CD4-positive, alpha-beta memory T cell (primary cell): ENCODE results near the gene SUSD2. TPM values are rescaled to one million over a fixed set of nuclear protein-coding genes. Genes with fewer than 3 reads are reported as not detected.

ENCODE experiments used
- CTCF ChIA-PET: fragments of 350-600 bp; sonication (Branson Sonifier 250); formaldehyde crosslinking; loops from one replicate; lab custom pipeline; 2021; ENCODE audit warnings: inconsistent platforms; ENCODE audit not compliant: partially characterized antibody; lab: Charles Lee
- POLR2A ChIA-PET: fragments of 350-600 bp; sonication (Branson Sonifier 250); formaldehyde crosslinking; loops from one replicate; lab custom pipeline; 2021; ENCODE audit not compliant: partially characterized antibody; lab: Charles Lee
- DNase-seq, 5 donors: peaks; one replicate each; pipeline versions ENCODE4 v3.0.0 to v3.0.0-alpha.2; 2020 to 2022; ENCODE audit warnings: mixed read lengths in 1 of 5
- H3K27ac ChIP-seq: one replicate; pipeline ENCODE4 v1.7.0; 2013; ENCODE audit warnings: low read depth, low read length
- H3K27me3 ChIP-seq: 2 replicates; pipeline ENCODE4 v1.7.0; 2013; ENCODE audit warnings: mild to moderate bottlenecking, low read length, moderate library complexity; ENCODE audit not compliant: insufficient read depth
- H3K36me3 ChIP-seq: 2 replicates; pipeline ENCODE4 v1.7.0; 2013; ENCODE audit warnings: mild to moderate bottlenecking, low read length, moderate library complexity; ENCODE audit not compliant: insufficient read depth
- H3K4me1 ChIP-seq: 2 replicates; pipeline ENCODE4 v1.7.0; 2013; ENCODE audit warnings: mild to moderate bottlenecking, low read length, moderate library complexity; ENCODE audit not compliant: insufficient read depth
- H3K4me3 ChIP-seq, 2 donors: one replicate each; pipeline ENCODE4 v1.7.0; 2013; ENCODE audit warnings: low read length in 2 of 2, mild to moderate bottlenecking in 1 of 2
- H3K9me3 ChIP-seq, 2 donors: one replicate each; pipeline ENCODE4 v1.7.0; 2013; ENCODE audit warnings: low read length in 2 of 2, control low read depth in 1 of 2; ENCODE audit not compliant: control insufficient read depth in 1 of 2
- H3K27ac Mint-ChIP-seq, 7 donors: one replicate each; pipeline ENCODE4 v1.8.0; 2020 to 2021; ENCODE audit warnings: mixed read lengths in 7 of 7, mild to moderate bottlenecking in 6 of 7, inconsistent platforms in 3 of 7, moderate library complexity in 3 of 7
- H3K27me3 Mint-ChIP-seq, 2 donors: one replicate each; pipeline ENCODE4 v1.8.0; 2020 to 2021; ENCODE audit warnings: mixed read lengths in 2 of 2
- H3K36me3 Mint-ChIP-seq, 2 donors: one replicate each; pipeline ENCODE4 v1.8.0; 2020 to 2021; ENCODE audit warnings: mixed read lengths in 2 of 2, inconsistent platforms in 1 of 2, mild to moderate bottlenecking in 1 of 2
- H3K4me1 Mint-ChIP-seq, 4 donors: one replicate each; pipeline ENCODE4 v1.8.0; 2020 to 2021; ENCODE audit warnings: mixed read lengths in 4 of 4, mild to moderate bottlenecking in 1 of 4
- H3K4me3 Mint-ChIP-seq, 8 donors: one replicate each; pipeline ENCODE4 v1.8.0; 2020 to 2021; ENCODE audit warnings: mixed read lengths in 8 of 8, mild to moderate bottlenecking in 7 of 8, moderate library complexity in 6 of 8, inconsistent platforms in 3 of 8
- H3K9me3 Mint-ChIP-seq, 8 donors: one replicate each; pipeline ENCODE4 v1.8.0; 2020 to 2021; ENCODE audit warnings: mixed read lengths in 8 of 8, mild to moderate bottlenecking in 5 of 8, inconsistent platforms in 3 of 8, moderate library complexity in 1 of 8
- intact Hi-C: fragments of 100-400 bp; cut with micrococcal nuclease; formaldehyde crosslinking; loops from one replicate; pipeline ENCODE4 v1.15.1; 2023
- polyA plus RNA-seq, 2 donors: library from polyadenylated mRNA; unstranded; fragments of 300-500 nt; fragmentation: Illumina TruSeq; gene quantifications; one replicate each; pipeline ENCODE4 v1.2.3, GENCODE V29; 2021
- total RNA-seq, 2 experiments: library from RNA; stranded (reverse); gene quantifications; one replicate each; pipeline ENCODE4 v1.2.3, GENCODE V29; 2021

The SUSD2 gene
- total and polyA plus RNA-seq, 4 experiments from 2014 or later: 0.05 to 0.52 (median 0.44) TPM; not detected in 1

DNA sequence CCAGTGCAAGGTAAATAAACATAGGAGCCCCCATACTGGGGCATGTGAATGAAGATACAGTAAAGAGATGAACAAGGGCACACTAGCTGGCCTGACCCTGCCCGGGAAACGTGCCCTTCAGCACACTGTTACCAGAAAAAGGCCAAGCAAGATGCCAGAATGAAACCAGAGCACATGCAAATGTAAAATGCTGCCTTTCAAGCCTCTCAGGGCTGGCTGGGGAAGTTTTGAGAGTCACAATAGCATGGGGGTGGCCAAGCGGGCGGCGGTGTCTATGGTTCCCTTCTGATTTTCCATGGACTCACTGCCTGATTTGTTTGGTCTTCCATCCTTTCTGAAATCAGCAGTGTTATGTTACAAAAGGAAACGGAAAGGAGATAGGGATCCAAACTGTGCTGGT lies 18.9 kb upstream of the SUSD2 start:
- H3K4me1 Mint-ChIP-seq: peaks cover 11 to 46% (median 31%) of the 10 kb centered on the region in 4 donors
- no peaks in the 10 kb centered on the region for H3K27me3 ChIP-seq
- no peak overlapping the region for H3K4me3 ChIP-seq
- H3K27ac Mint-ChIP-seq: peak overlapping the region in 6 of 7 donors; percentile 46 to 86 (median 72)
- CTCF ChIA-PET: interaction anchor here (1.5 kb wide), 1 partner anchor 29 kb away, joined by 4 read pairs; no protein-coding TSS in a partner anchor
- no peaks in the 10 kb centered on the region for H3K9me3 ChIP-seq
- H3K4me1 ChIP-seq: peaks cover 24% of the 10 kb centered on the region
- DNase-seq: no peak
- POLR2A ChIA-PET: no interaction called here
- intact Hi-C loops: no loop called here
- H3K9me3 Mint-ChIP-seq: peaks cover 0 to 2% (median 0%) of the 10 kb centered on the region in 8 donors
- H3K27me3 Mint-ChIP-seq: no peaks in the 10 kb centered on the region
- H3K36me3 Mint-ChIP-seq: peaks cover 8 to 53% of the 10 kb centered on the region in 2 donors
- no peak overlapping the region for H3K4me3 Mint-ChIP-seq
- no peak overlapping the region for H3K27ac ChIP-seq
- H3K36me3 ChIP-seq: peaks cover 50% of the 10 kb centered on the region

DNA sequence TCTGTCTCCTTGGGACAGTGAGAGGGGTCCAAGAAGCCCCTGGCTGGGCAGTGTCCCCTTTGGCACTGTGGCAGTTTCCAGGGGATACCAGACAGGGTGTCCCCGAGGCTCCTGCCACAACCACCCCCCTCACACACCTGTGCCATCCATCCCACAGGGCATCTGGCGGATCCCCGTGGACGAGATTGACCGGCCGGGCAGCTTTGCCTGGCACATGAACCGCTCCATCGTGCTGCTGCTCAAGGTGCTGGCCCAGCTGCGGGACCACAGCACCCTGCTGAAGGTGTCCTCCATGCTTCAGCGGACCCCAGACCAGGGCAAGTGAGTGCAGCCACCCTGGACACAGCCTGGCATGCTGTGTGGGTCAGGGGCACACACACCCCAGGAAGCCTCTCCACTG lies 17.0 kb upstream of the SUSD2 start:
- no peak overlapping the region for H3K4me3 ChIP-seq
- POLR2A ChIA-PET: interaction anchor here (1.4 to 1.8 kb wide), 2 partner anchors 11 to 20 kb away, joined by 3 to 5 read pairs; no protein-coding TSS in a partner anchor
- no peaks in the 10 kb centered on the region for H3K9me3 ChIP-seq
- Mint-ChIP-seq H3K36me3 (peaks cover 11 to 66% of the 10 kb centered on the region in 2 donors), H3K9me3 (peaks cover 0 to 2% (median 0%) of the 10 kb centered on the region in 8 donors), H3K27ac (peak overlapping the region in 2 of 7 donors; percentile 47 to 58), H3K4me1 (peaks cover 5 to 28% (median 17%) of the 10 kb centered on the region in 4 donors), H3K27me3 (no peaks in the 10 kb centered on the region), H3K4me3 (no peak overlapping the region)
- H3K27ac ChIP-seq: no peak overlapping the region
- H3K4me1 ChIP-seq: peaks cover 6% of the 10 kb centered on the region
- no peak for DNase-seq
- no peaks in the 10 kb centered on the region for H3K27me3 ChIP-seq
- intact Hi-C loops: no loop called here
- CTCF ChIA-PET: interaction anchor here (1.4 to 1.9 kb wide), 2 partner anchors 10 to 270 kb away, joined by 3 to 6 read pairs; partner anchors contain the start of gene MIF
- H3K36me3 ChIP-seq: peaks cover 57% of the 10 kb centered on the region

DNA sequence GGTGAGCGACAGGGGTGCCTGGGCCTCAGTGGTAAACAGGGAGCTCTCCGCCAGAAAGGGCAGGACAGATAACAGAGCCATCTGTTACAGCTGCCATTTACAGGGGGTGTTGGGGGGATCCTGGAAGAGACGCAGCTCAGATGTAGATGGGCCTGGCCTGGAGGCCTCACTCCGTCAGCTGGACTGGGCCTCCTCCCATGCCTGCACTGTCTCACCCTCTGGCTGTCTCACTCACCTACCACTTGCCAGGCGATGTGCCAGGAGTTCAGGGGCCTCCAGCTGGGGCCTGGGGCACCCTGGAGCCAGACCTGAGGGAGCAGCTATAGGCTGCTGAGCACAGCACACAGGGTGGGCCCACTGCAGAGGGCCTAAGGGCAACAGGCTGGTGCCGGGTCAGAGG lies 16.3 kb upstream of the SUSD2 start:
- CTCF ChIA-PET: interaction anchor here (1.4 to 2.2 kb wide), 3 partner anchors 8 to 271 kb away, joined by 3 to 6 read pairs (median 6); partner anchors contain the start of gene MIF
- peaks cover 11 to 67% of the 10 kb centered on the region in 2 donors for H3K36me3 Mint-ChIP-seq
- no peaks in the 10 kb centered on the region for H3K4me1 ChIP-seq

DNA sequence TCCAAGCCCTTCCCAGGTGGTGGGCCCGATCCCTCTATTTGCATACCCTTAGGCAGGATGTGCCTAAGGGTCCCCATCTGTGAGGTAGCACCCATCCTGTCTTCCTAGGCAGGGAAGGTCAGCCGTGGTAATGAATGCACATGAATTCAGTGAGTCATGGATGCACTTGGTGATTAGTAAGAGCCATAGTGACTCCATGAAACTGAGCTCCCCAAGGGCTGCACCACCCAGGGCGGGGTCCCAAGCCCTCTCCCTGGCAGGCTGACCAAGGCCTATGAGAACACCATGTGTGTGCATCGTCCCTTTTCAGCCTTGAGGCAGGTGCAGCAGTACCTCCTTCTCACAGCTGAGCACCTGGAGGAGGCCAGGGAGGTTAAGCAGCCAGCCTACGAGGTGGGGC lies 15.6 kb upstream of the SUSD2 start:
- Histone ChIP-seq H3K27ac (no peak overlapping the region), H3K4me1 (no peaks in the 10 kb centered on the region), H3K36me3 (peaks cover 62% of the 10 kb centered on the region), H3K9me3 (no peaks in the 10 kb centered on the region), H3K4me3 (no peak overlapping the region), H3K27me3 (no peaks in the 10 kb centered on the region)
- intact Hi-C loops: no loop called here
- H3K36me3 Mint-ChIP-seq: peaks cover 11 to 64% of the 10 kb centered on the region in 2 donors
- ChIA-PET CTCF (interaction anchor here (0.8 to 2.2 kb wide), 3 partner anchors 8 to 272 kb away, joined by 3 to 6 read pairs (median 3); partner anchors contain the start of gene MIF), POLR2A (interaction anchor here (1.8 to 11.0 kb wide), 2 partner anchors 9 to 13 kb away, joined by 5 to 90 read pairs; no protein-coding TSS in a partner anchor)
- H3K4me1 Mint-ChIP-seq: peaks cover 1 to 15% (median 10%) of the 10 kb centered on the region in 4 donors
- H3K27me3 Mint-ChIP-seq: no peaks in the 10 kb centered on the region
- no peak overlapping the region for H3K4me3 Mint-ChIP-seq
- peaks cover 0 to 2% (median 0%) of the 10 kb centered on the region in 8 donors for H3K9me3 Mint-ChIP-seq
- no peak for DNase-seq
- peak overlapping the region in 1 of 7 donors; percentile 76 for H3K27ac Mint-ChIP-seq

More for the DNA sequence above, 16.3 kb upstream of the SUSD2 start:
- POLR2A ChIA-PET: interaction anchor here (1.4 to 1.8 kb wide), 2 partner anchors 12 to 21 kb away, joined by 3 to 5 read pairs; no protein-coding TSS in a partner anchor
- H3K27ac ChIP-seq: no peak overlapping the region
- no peaks in the 10 kb centered on the region for H3K27me3 Mint-ChIP-seq
- peak overlapping the region in 2 of 7 donors; percentile 42 to 78 for H3K27ac Mint-ChIP-seq
- H3K4me3 ChIP-seq: no peak overlapping the region
- intact Hi-C loops: no loop called here
- peaks cover 0 to 2% (median 0%) of the 10 kb centered on the region in 8 donors for H3K9me3 Mint-ChIP-seq
- H3K9me3 ChIP-seq: no peaks in the 10 kb centered on the region
- H3K4me3 Mint-ChIP-seq: no peak overlapping the region
- H3K36me3 ChIP-seq: peaks cover 62% of the 10 kb centered on the region
- H3K4me1 Mint-ChIP-seq: peaks cover 4 to 23% (median 14%) of the 10 kb centered on the region in 4 donors
- no peak for DNase-seq
- no peaks in the 10 kb centered on the region for H3K27me3 ChIP-seq

DNA sequence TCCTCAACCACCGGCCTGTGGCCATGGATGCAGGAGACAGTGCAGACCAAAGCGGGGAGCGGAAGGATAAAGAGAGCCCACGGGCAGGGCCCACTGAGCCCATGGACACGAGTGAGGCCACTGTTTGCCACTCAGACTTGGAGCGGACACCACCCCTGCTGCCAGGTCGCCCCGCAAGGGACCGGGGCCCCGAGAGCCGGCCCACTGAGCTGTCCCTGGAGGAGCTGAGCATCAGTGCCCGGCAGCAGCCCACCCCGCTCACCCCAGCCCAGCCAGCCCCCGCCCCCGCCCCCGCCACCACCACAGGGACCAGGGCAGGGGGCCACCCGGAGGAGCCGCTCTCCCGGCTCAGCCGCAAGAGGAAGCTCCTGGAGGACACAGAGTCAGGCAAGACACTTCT lies 14.5 kb upstream of the SUSD2 start:
- ChIA-PET CTCF (interaction anchor here (1.0 to 2.2 kb wide), 3 partner anchors 9 to 34 kb away, joined by 4 to 6 read pairs (median 5); no protein-coding TSS in a partner anchor), POLR2A (interaction anchor here (11.0 kb wide), 1 partner anchor 11 kb away, joined by 90 read pairs; no protein-coding TSS in a partner anchor)
- Histone ChIP-seq H3K27ac (no peak overlapping the region), H3K4me1 (no peaks in the 10 kb centered on the region), H3K4me3 (no peak overlapping the region), H3K9me3 (no peaks in the 10 kb centered on the region), H3K27me3 (no peaks in the 10 kb centered on the region), H3K36me3 (peaks cover 72% of the 10 kb centered on the region)
- intact Hi-C loops: no loop called here
- H3K4me1 Mint-ChIP-seq: peaks cover 0 to 10% (median 5%) of the 10 kb centered on the region in 4 donors
- H3K9me3 Mint-ChIP-seq: peaks cover 0 to 2% (median 0%) of the 10 kb centered on the region in 8 donors
- H3K27me3 Mint-ChIP-seq: no peaks in the 10 kb centered on the region
- H3K36me3 Mint-ChIP-seq: peaks cover 11 to 66% of the 10 kb centered on the region in 2 donors
- no peak for DNase-seq
- H3K4me3 Mint-ChIP-seq: no peak overlapping the region
- no peak overlapping the region for H3K27ac Mint-ChIP-seq

DNA sequence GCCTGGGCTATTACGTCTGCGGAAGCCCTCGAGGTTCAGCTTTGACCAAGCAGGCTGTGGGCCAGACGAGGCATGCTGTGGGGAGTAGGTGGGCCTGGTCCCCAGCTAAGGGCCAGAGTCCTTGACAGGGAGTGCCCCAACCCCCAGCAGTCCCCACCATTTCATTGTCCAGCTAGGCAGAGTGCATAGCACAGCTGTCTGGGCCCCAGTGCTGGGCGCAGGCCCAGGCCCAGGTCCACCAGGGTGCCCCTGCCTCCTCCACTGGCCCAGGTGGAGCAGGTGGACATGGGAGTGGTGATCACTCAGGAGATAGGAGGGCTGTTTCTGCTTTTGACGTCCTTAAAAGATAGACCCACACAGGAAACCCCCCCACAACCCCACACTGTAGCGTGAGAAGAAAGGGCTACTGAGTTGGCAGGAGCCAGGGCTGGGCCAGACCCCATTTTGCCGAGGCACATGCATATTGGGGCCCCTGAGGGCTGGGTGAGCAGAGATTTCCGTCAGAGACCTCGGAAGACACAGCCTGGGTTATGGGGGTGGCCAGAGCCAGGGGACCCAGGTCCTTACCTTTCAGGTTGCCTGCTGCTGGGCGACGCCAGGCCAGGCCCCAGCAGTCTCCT lies 11.7 kb upstream of the SUSD2 start:
- no peak overlapping the region for H3K4me3 ChIP-seq
- intact Hi-C loops: no loop called here
- H3K27me3 ChIP-seq: no peaks in the 10 kb centered on the region
- no peaks in the 10 kb centered on the region for H3K9me3 ChIP-seq
- H3K27ac ChIP-seq: no peak overlapping the region
- no peaks in the 10 kb centered on the region for H3K9me3 Mint-ChIP-seq
- no peaks in the 10 kb centered on the region for H3K27me3 Mint-ChIP-seq
- H3K4me1 Mint-ChIP-seq: peaks cover 0 to 3% (median under 1%) of the 10 kb centered on the region in 4 donors
- no peaks in the 10 kb centered on the region for H3K4me1 ChIP-seq
- POLR2A ChIA-PET: interaction anchor here (11.0 kb wide), 1 partner anchor 13 kb away, joined by 90 read pairs; no protein-coding TSS in a partner anchor
- CTCF ChIA-PET: no interaction called here
- H3K27ac Mint-ChIP-seq: peak overlapping the region in 3 of 7 donors; percentile 19 to 87 (median 68)
- H3K36me3 ChIP-seq: peaks cover 75% of the 10 kb centered on the region
- no peak for DNase-seq
- H3K36me3 Mint-ChIP-seq: peaks cover 8 to 68% of the 10 kb centered on the region in 2 donors
- H3K4me3 Mint-ChIP-seq: no peak overlapping the region

DNA sequence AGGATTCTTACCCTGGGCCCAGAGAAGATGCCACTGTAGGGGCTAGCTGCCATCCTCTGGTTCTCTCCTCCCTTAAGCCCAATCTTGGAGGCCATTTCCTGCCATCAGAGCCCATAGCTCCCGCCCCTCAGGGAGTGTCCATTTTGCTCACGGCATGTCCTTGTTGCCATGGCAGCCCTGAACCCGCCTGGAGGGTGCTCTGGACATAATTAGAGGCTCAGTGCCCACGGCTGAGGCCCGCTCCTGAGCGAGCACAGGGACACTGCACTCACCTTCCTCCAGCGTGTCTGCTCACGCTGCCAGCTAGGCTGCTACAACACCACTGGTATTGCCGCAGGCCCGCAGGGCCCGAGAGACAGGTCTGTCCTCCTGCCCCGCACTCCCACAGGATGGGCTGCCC lies 11.1 kb upstream of the SUSD2 start:
- H3K36me3 Mint-ChIP-seq: peaks cover 3 to 69% of the 10 kb centered on the region in 2 donors
- ChIA-PET POLR2A (interaction anchor here (11.0 kb wide), 1 partner anchor 14 kb away, joined by 90 read pairs; no protein-coding TSS in a partner anchor), CTCF (interaction anchor here (1.7 to 8.0 kb wide), 2 partner anchors 15 to 37 kb away, joined by 4 to 111 read pairs; no protein-coding TSS in a partner anchor)
- H3K4me1 Mint-ChIP-seq: peaks cover 0 to 3% (median under 1%) of the 10 kb centered on the region in 4 donors
- H3K4me3 ChIP-seq: no peak overlapping the region
- H3K27me3 Mint-ChIP-seq: no peaks in the 10 kb centered on the region
- no peaks in the 10 kb centered on the region for H3K27me3 ChIP-seq
- DNase-seq: no peak
- H3K27ac ChIP-seq: no peak overlapping the region
- H3K36me3 ChIP-seq: peaks cover 73% of the 10 kb centered on the region
- intact Hi-C loops: no loop called here
- no peak overlapping the region for H3K4me3 Mint-ChIP-seq
- H3K9me3 Mint-ChIP-seq: no peaks in the 10 kb centered on the region
- no peaks in the 10 kb centered on the region for H3K9me3 ChIP-seq
- no peak overlapping the region for H3K27ac Mint-ChIP-seq
- no peaks in the 10 kb centered on the region for H3K4me1 ChIP-seq
